Mesenchymal stem cell (in vitro differentiated cells and primary cell): ENCODE measurements around the gene XRCC3.
A peak's percentile ranks its signal among the peaks of the same experiment; 100 is the strongest.
"Not testable (repeated sequence)": the region's sequence is repeated elsewhere in the genome, so short reads cannot be mapped to it uniquely, and the experiment has no call there.

Source experiments
- DNase-seq: peaks from one replicate; pipeline ENCODE4 v3.0.0-alpha.2; 2013
- H2AFZ ChIP-seq: one replicate; pipeline ENCODE4 v1.6.1; 2013; ENCODE audit warnings: low read depth, mild to moderate bottlenecking, control low read depth, inconsistent platforms, low read length, moderate library complexity
- H2AK5ac ChIP-seq: 2 replicates; pipeline ENCODE4 v1.6.1; 2013; ENCODE audit warnings: low read length, moderate library complexity, mild to moderate bottlenecking, inconsistent platforms; ENCODE audit not compliant: severe bottlenecking
- H2BK120ac ChIP-seq: one replicate; pipeline ENCODE4 v1.6.1; 2013; ENCODE audit warnings: low read depth, mild to moderate bottlenecking, inconsistent platforms, low read length, moderate library complexity
- H2BK12ac ChIP-seq, 2 experiments: one replicate each; pipeline ENCODE4 v1.6.1; 2013; ENCODE audit warnings: inconsistent platforms in 2 of 2, low read length in 2 of 2, mild to moderate bottlenecking in 2 of 2, moderate library complexity in 2 of 2, control low read depth in 1 of 2
- H2BK15ac ChIP-seq: one replicate; pipeline ENCODE4 v1.6.1; 2013; ENCODE audit warnings: mild to moderate bottlenecking, low read depth, inconsistent platforms; ENCODE audit not compliant: poor library complexity, severe bottlenecking
- H2BK5ac ChIP-seq: 2 replicates; pipeline ENCODE4 v1.6.1; 2013; ENCODE audit warnings: low read depth, mild to moderate bottlenecking, low read length, control low read depth, inconsistent platforms; ENCODE audit not compliant: poor library complexity, severe bottlenecking
- H3K14ac ChIP-seq, 2 experiments: one replicate each; pipeline ENCODE4 v1.6.1; 2013; ENCODE audit warnings: inconsistent platforms in 2 of 2, low read length in 2 of 2, control low read depth in 1 of 2, mild to moderate bottlenecking in 1 of 2, moderate library complexity in 1 of 2
- H3K18ac ChIP-seq, 2 experiments: one replicate each; pipeline ENCODE4 v1.6.1; 2013; ENCODE audit warnings: inconsistent platforms in 2 of 2, low read length in 2 of 2, control low read depth in 1 of 2, low read depth in 1 of 2, mild to moderate bottlenecking in 1 of 2
- H3K23ac ChIP-seq, 2 experiments: one replicate each; pipeline ENCODE4 v1.6.1; 2013; ENCODE audit warnings: inconsistent platforms in 2 of 2, low read length in 2 of 2, mild to moderate bottlenecking in 2 of 2, moderate library complexity in 2 of 2, control low read depth in 1 of 2
- H3K27ac ChIP-seq: 2 replicates; pipeline ENCODE4 v1.5.1; 2013; ENCODE audit warnings: mild to moderate bottlenecking, moderate library complexity, low read length, control low read depth, inconsistent platforms; ENCODE audit not compliant: poor library complexity, severe bottlenecking
- H3K27me3 ChIP-seq, 2 experiments: 2 replicates each; pipeline versions ENCODE4 v1.6.1 to v1.7.0; 2013; ENCODE audit warnings: low read length in 2 of 2, mild to moderate bottlenecking in 2 of 2, moderate library complexity in 2 of 2, control low read depth in 1 of 2, inconsistent platforms in 1 of 2; ENCODE audit not compliant: control insufficient read depth in 1 of 2, insufficient read depth in 1 of 2
- H3K36me3 ChIP-seq, 2 experiments: 2 replicates each; pipeline versions ENCODE4 v1.6.1 to v1.7.0; 2013; ENCODE audit warnings: low read length in 2 of 2, control low read depth in 1 of 2, inconsistent platforms in 1 of 2, low read depth in 1 of 2, mild to moderate bottlenecking in 1 of 2; ENCODE audit not compliant: insufficient read depth in 2 of 2, control insufficient read depth in 1 of 2
- H3K4ac ChIP-seq, 2 experiments: one replicate each; pipeline ENCODE4 v1.6.1; 2013; ENCODE audit warnings: inconsistent platforms in 2 of 2, low read length in 2 of 2, mild to moderate bottlenecking in 2 of 2, moderate library complexity in 2 of 2, control low read depth in 1 of 2, low read depth in 1 of 2
- H3K4me1 ChIP-seq: 2 replicates; pipeline ENCODE4 v1.6.1; 2013; ENCODE audit warnings: low read depth, low read length, control low read depth; ENCODE audit not compliant: control insufficient read depth, insufficient read depth
- H3K4me2 ChIP-seq: 2 replicates; pipeline ENCODE4 v1.6.1; 2013; ENCODE audit warnings: low read length, mild to moderate bottlenecking, inconsistent platforms; ENCODE audit not compliant: poor library complexity, severe bottlenecking
- H3K4me3 ChIP-seq, 2 experiments: 2 replicates each; pipeline versions ENCODE4 v1.5.1 to v1.7.0; 2013; ENCODE audit warnings: low read length in 2 of 2, mild to moderate bottlenecking in 2 of 2, control low read depth in 1 of 2, low read depth in 1 of 2; ENCODE audit not compliant: insufficient read depth in 1 of 2
- H3K79me1 ChIP-seq: replicated peaks from 2 replicates; pipeline ENCODE4 v1.6.1; 2013; ENCODE audit warnings: mild to moderate bottlenecking, control low read depth, low read length, inconsistent platforms; ENCODE audit not compliant: poor library complexity, severe bottlenecking
- H3K9ac ChIP-seq: 2 replicates; pipeline ENCODE4 v1.7.0; 2013; ENCODE audit warnings: mild to moderate bottlenecking, low read length, moderate library complexity
- H3K9me3 ChIP-seq: 2 replicates; pipeline ENCODE4 v1.7.0; 2013; ENCODE audit warnings: mild to moderate bottlenecking, low read length; ENCODE audit not compliant: control insufficient read depth
- H4K8ac ChIP-seq: one replicate; pipeline ENCODE4 v1.6.1; 2013; ENCODE audit warnings: inconsistent platforms, mild to moderate bottlenecking, low read length, moderate library complexity
- H4K91ac ChIP-seq: one replicate; pipeline ENCODE4 v1.6.1; 2013; ENCODE audit warnings: mild to moderate bottlenecking, low read length, inconsistent platforms
- WGBS: methylation state at CpG from one replicate; pipeline ENCODE4 v1.1.7; 2013; ENCODE audit warnings: mixed read lengths; 5-methylcytosine and 5-hydroxymethylcytosine counted together

XRCC3 gene

GRCh38 chr14:103693515-103693914 is 21.7 kb downstream of the XRCC3 start:
- Histone ChIP-seq H3K36me3 (peaks cover 68 to 74% of the 10 kb centered on the region in 2 experiments), H2BK120ac (no peak overlapping the region), H3K4me2 (no peak overlapping the region)

DNA sequence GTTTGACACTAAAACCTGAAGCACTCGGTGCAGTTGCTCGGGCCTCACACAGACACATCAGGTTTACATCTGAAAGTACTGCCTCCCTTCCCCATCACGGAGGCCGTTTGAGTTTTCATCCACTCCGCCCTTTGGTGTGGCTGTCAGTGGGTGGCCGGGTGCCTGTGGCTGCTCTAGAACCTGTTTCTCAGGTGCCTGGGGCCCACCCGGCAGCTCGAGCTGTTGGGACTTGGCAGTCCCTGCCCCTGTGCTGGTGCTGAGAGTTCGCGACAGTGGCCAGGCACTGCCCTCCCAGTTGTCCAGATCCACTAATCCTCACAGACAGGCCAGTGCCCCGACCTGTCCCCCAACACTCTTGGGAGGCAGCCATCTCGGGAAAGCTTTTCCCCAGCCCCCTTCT is 22.4 kb downstream of the XRCC3 start:
- Histone ChIP-seq H3K36me3 (peaks cover 67 to 74% of the 10 kb centered on the region in 2 experiments), H2BK15ac (no peak overlapping the region), H3K9me3 (no peaks in the 10 kb centered on the region), H3K9ac (no peak overlapping the region), H3K18ac (no peak overlapping the region), H3K4me1 (peaks cover 36% of the 10 kb centered on the region), H2BK5ac (no peak overlapping the region), H3K23ac (peak overlapping the region in 1 of 2 experiments; percentile 36), H3K4ac (no peak overlapping the region), H4K8ac (no peak overlapping the region), H3K4me3 (no peak overlapping the region), H2BK120ac (no peak overlapping the region), H3K79me1 (peaks cover 40% of the 10 kb centered on the region), H2AFZ (no peak overlapping the region), H3K4me2 (no peak overlapping the region), H3K27ac (no peak overlapping the region), H2AK5ac (no peak overlapping the region), H2BK12ac (no peak overlapping the region), H3K14ac (no peak overlapping the region), H4K91ac (no peak overlapping the region), H3K27me3 (no peaks in the 10 kb centered on the region)
- no peak for DNase-seq
- WGBS = 93% methylated on average over 12 of the region's 12 CpGs

More at GRCh38 chr14:103693515-103693914, 21.7 kb downstream of the XRCC3 start:
- H3K4ac ChIP-seq = no peak overlapping the region
- H4K91ac ChIP-seq = no peak overlapping the region
- no peak overlapping the region for H2AFZ ChIP-seq
- H2BK5ac ChIP-seq = no peak overlapping the region
- H3K23ac ChIP-seq = no peak overlapping the region
- no peak overlapping the region for H4K8ac ChIP-seq
- H3K18ac ChIP-seq = no peak overlapping the region
- no peak overlapping the region for H3K9ac ChIP-seq
- H3K9me3 ChIP-seq = no peaks in the 10 kb centered on the region
- WGBS = 95% methylated on average over 21 of the region's 22 CpGs
- no peak overlapping the region for H3K4me3 ChIP-seq
- no peak overlapping the region for H2AK5ac ChIP-seq
- H2BK15ac ChIP-seq = no peak overlapping the region
- H3K27ac ChIP-seq = no peak overlapping the region
- H3K14ac ChIP-seq = no peak overlapping the region
- peaks cover 39% of the 10 kb centered on the region for H3K4me1 ChIP-seq
- H3K27me3 ChIP-seq = no peaks in the 10 kb centered on the region
- no peak overlapping the region for H2BK12ac ChIP-seq
- no peak for DNase-seq
- peaks cover 44% of the 10 kb centered on the region for H3K79me1 ChIP-seq

DNA sequence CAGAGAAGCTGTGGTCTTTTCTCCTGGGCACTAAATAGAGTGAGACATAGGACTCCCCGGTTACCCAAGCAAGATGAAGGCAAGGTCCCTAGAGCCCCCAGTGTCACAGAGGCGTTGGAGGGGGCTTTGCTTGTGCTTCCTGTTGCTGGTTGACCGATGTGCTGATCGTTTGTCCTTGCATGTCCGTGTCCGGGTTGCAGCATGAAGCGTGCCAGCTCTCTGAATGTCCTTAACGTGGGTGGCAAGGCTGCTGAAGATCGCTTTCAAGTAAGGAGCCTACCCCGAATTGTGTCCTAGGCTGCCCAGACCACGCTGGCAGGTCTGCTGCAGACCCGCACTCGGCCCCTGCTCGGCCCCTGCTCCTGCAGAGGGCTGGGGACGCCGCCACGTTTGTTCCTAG is 23.1 kb downstream of the XRCC3 start:
- peaks cover 29% of the 10 kb centered on the region for H3K4me1 ChIP-seq
- no peak overlapping the region for H3K4me3 ChIP-seq
- peak overlapping the region; percentile 53 for H4K8ac ChIP-seq
- no peaks in the 10 kb centered on the region for H3K27me3 ChIP-seq
- H3K79me1 ChIP-seq = peaks cover 38% of the 10 kb centered on the region
- H4K91ac ChIP-seq = peak overlapping the region; percentile 23
- H3K23ac ChIP-seq = no peak overlapping the region
- no peak overlapping the region for H3K4me2 ChIP-seq
- no peak overlapping the region for H3K4ac ChIP-seq
- no peak overlapping the region for H3K27ac ChIP-seq
- no peak for DNase-seq
- peaks cover 66 to 75% of the 10 kb centered on the region in 2 experiments for H3K36me3 ChIP-seq
- H2BK120ac ChIP-seq = no peak overlapping the region
- no peak overlapping the region for H2BK5ac ChIP-seq
- WGBS = 97% methylated on average over 14 of the region's 17 CpGs
- H2BK12ac ChIP-seq = no peak overlapping the region
- no peak overlapping the region for H3K18ac ChIP-seq
- no peak overlapping the region for H3K9ac ChIP-seq
- no peaks in the 10 kb centered on the region for H3K9me3 ChIP-seq
- no peak overlapping the region for H2BK15ac ChIP-seq
- H2AFZ ChIP-seq = no peak overlapping the region
- no peak overlapping the region for H2AK5ac ChIP-seq
- no peak overlapping the region for H3K14ac ChIP-seq

GRCh38 chr14:103691655-103692054 is 23.6 kb downstream of the XRCC3 start:
- peaks cover 70 to 80% of the 10 kb centered on the region in 2 experiments for H3K36me3 ChIP-seq
- H3K4me3 ChIP-seq, H2BK12ac ChIP-seq, H2BK120ac ChIP-seq, H3K4ac ChIP-seq, H3K9ac ChIP-seq, H3K14ac ChIP-seq, H3K9me3 ChIP-seq, DNase-seq, H4K8ac ChIP-seq, H3K27ac ChIP-seq, H2AFZ ChIP-seq, H4K91ac ChIP-seq, H2BK15ac ChIP-seq, H3K27me3 ChIP-seq, H3K23ac ChIP-seq, H3K4me2 ChIP-seq, H2BK5ac ChIP-seq, H2AK5ac ChIP-seq, H3K18ac ChIP-seq: not testable (repeated sequence)
- 93% methylated on average over 5 of the region's 5 CpGs for WGBS
- H3K79me1 ChIP-seq = peaks cover 42% of the 10 kb centered on the region
- peaks cover 26% of the 10 kb centered on the region for H3K4me1 ChIP-seq
